Measurements from ENCODE around the gene DNAJB13.

The DNAJB13 gene

DNA sequence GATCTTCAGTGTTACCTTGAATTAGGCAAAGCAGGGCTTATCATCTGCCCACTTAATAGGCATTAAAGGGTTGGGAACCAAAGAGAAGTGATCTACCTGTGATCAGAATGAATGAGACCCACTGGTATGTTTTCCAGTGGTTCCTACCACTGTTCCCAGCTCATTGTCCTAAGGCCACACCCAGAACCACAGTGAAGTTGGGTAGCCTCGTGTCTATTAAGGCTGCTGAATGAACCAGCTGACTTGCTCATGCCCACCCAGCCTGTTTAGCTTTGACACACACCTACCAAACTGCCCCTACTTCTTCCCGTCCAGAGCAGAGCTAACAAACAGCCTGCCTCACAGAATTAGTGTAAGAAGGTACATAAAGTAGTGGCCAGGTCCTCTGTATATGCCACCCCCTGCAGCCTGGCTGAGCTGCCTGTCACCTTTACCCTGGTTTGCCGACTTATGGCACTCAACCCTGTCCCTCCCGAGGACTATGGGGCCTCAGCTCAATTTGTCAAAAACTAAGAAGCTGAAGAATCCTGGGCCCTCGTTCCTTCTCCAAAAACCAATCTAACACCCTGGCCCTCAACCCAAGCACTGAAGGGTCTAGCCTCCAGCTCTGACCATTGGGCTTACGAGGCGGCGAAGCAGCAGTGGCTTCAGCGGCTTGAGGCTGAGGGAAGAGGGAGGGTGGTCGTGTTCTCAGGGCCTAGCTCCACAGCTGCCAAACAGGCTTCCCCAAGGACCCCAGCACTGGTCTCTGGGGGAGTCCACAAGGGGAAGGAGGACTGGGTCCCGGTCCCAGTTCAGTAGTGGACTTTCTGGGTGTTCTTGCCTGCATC is 22.0 kb downstream of the DNAJB13 start:
- peak in 1 of 2 experiments; percentile 29 for DNase-seq (ENCODE audit: low read depth in 1 of 2, low spot score in 1 of 2)

GRCh38 chr11:73974604-73975478 is 24.0 kb downstream of the DNAJB13 start:
- DNase-seq (ENCODE audit: low read depth in 1 of 2, low spot score in 1 of 2): peak in 1 of 2 experiments; percentile 38
- Histone ChIP-seq H3K4me3 (replicated peaks; ENCODE audit: insufficient read depth, low read length) (no peak overlapping the region), H3K27me3 (ENCODE audit: insufficient read depth, poor library complexity, severe bottlenecking) (no peaks in the 10 kb centered on the region), H3K27ac (replicated peaks) (no peak overlapping the region)
- TF ChIP-seq GABPA (IDR thresholded peaks at IDR 0.05; ENCODE audit: low read depth) (no peak), SPI1 (IDR thresholded peaks at IDR 0.05; ENCODE audit: borderline replicate concordance, low read depth) (no peak), REST (IDR thresholded peaks at IDR 0.05; ENCODE audit: insufficient replicate concordance, low read depth) (no peak), POLR2AphosphoS5 (IDR thresholded peaks at IDR 0.05; ENCODE audit: low read depth) (no peak; the same call in 1 of the 2 replicates)
- TF ChIP-seq, protein P1, sequence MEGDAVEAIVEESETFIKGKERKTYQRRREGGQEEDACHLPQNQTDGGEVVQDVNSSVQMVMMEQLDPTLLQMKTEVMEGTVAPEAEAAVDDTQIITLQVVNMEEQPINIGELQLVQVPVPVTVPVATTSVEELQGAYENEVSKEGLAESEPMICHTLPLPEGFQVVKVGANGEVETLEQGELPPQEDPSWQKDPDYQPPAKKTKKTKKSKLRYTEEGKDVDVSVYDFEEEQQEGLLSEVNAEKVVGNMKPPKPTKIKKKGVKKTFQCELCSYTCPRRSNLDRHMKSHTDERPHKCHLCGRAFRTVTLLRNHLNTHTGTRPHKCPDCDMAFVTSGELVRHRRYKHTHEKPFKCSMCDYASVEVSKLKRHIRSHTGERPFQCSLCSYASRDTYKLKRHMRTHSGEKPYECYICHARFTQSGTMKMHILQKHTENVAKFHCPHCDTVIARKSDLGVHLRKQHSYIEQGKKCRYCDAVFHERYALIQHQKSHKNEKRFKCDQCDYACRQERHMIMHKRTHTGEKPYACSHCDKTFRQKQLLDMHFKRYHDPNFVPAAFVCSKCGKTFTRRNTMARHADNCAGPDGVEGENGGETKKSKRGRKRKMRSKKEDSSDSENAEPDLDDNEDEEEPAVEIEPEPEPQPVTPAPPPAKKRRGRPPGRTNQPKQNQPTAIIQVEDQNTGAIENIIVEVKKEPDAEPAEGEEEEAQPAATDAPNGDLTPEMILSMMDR (IDR thresholded peaks at IDR 0.05; ENCODE audit: insufficient read depth, low read length): no peak

More for the DNA sequence above, 22.0 kb downstream of the DNAJB13 start:
- Histone ChIP-seq H3K4me3 (replicated peaks; ENCODE audit: insufficient read depth, low read length) (no peak overlapping the region), H3K27me3 (ENCODE audit: insufficient read depth, poor library complexity, severe bottlenecking) (no peaks in the 10 kb centered on the region), H3K27ac (replicated peaks) (no peak overlapping the region)
- TF ChIP-seq, protein P1 (IDR thresholded peaks at IDR 0.05; ENCODE audit: insufficient read depth, low read length): no peak
- TF ChIP-seq POLR2AphosphoS5 (IDR thresholded peaks at IDR 0.05; ENCODE audit: low read depth) (peak; percentile 37; the same call in 1 of the 2 replicates), REST (IDR thresholded peaks at IDR 0.05; ENCODE audit: insufficient replicate concordance, low read depth) (no peak), SPI1 (IDR thresholded peaks at IDR 0.05; ENCODE audit: borderline replicate concordance, low read depth) (no peak), GABPA (IDR thresholded peaks at IDR 0.05; ENCODE audit: low read depth) (no peak)

GRCh38 chr11:73975479-73975757 is 24.6 kb downstream of the DNAJB13 start:
- TF ChIP-seq REST (IDR thresholded peaks at IDR 0.05; ENCODE audit: insufficient replicate concordance, low read depth): no peak
- TF ChIP-seq POLR2AphosphoS5 (IDR thresholded peaks at IDR 0.05; ENCODE audit: low read depth): 0 out of 2 replicates have a peak, but pooled peaks have one; percentile 38
- H3K4me3 ChIP-seq (replicated peaks; ENCODE audit: insufficient read depth, low read length): no peak overlapping the region
- no peaks in the 10 kb centered on the region for H3K27me3 ChIP-seq (ENCODE audit: insufficient read depth, poor library complexity, severe bottlenecking)
- H3K27ac ChIP-seq (replicated peaks): no peak overlapping the region
- DNase-seq (ENCODE audit: low read depth in 1 of 2, low spot score in 1 of 2): peak in 1 of 2 experiments; percentile 28

Data from HL-60 (cell line).